GM19099 (cell line): Measurements from ENCODE around the gene G2E3.
A peak's percentile ranks its signal among the peaks of the same experiment; 100 is the strongest.

ENCODE experiments used
- POLR2A ChIP-seq: IDR thresholded peaks from 3 replicates; pipeline ENCODE4 v1.6.1; 2011; ENCODE audit warnings: low read depth; ENCODE audit not compliant: insufficient read length; ENCODE audit errors: extremely low read depth

The G2E3 gene

DNA sequence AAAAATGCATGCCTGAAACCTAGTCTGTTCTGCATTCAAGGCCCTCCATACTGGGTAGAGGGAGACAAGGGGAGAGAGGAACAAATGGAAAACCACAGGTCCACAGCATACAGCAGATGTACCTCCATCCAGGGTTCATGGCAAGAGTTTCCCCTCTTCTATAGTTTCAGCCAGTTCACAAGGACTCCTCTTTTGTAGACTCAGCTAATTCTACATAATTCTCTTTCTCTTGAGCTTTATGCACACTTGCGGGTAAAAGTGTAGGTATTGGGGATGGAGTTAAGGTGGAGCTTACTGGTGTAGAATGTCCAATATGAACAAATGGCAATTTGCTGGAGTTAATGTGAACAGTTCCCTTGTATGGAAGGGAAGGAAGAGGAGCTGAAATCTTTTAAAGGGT is 23.4 kb downstream of the G2E3 start:
- TF ChIP-seq POLR2A, result no peak

- TF ChIP-seq POLR2A, result no peak
Observed at GRCh38 chr14:30584058-30584630, 25.2 kb downstream of the G2E3 start.

GRCh38 chr14:30585204-30585603 is 26.2 kb downstream of the G2E3 start:
- no peak for TF ChIP-seq POLR2A

DNA sequence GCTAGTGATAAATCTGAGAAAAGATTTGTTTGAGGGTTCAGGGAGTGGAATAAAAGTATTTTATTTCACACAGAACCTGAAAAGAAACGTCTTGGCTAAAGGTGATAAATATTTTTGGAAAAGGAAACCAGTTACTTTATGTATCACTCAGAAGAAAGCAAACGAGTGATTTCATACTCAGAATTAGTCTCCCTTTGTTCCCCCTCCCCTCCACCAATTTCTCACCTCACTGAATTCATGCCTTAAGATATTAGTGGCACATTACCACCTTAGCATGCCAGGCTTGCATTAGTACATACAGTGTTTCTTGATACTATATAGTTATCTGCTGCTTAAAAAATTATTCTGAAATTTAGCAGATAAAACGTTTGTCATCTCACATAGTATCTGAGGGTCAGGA is 28.2 kb downstream of the G2E3 start:
- no peak for TF ChIP-seq POLR2A

DNA sequence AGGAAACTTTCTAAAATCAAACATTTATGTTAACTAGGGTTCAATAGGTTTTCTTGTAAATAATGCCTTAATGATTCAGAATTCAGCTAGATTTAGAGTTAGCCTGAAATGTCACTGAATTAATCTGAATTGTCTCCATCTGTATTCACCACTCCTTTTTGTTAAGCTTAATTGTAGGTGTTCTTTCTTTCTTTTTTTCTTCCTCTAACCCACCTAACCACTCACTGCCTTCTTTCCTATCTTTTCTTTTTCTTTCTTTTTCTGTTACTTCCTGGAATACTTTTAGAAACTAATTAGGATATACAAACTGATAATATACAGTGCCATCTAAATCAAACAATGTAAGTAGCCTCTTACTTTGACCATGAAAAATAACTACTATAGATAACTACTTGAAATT is 29.9 kb downstream of the G2E3 start:
- TF ChIP-seq POLR2A, result no peak

GRCh38 chr14:30596935-30597334 is 38.0 kb downstream of the G2E3 start:
- TF ChIP-seq POLR2A, result no peak

DNA sequence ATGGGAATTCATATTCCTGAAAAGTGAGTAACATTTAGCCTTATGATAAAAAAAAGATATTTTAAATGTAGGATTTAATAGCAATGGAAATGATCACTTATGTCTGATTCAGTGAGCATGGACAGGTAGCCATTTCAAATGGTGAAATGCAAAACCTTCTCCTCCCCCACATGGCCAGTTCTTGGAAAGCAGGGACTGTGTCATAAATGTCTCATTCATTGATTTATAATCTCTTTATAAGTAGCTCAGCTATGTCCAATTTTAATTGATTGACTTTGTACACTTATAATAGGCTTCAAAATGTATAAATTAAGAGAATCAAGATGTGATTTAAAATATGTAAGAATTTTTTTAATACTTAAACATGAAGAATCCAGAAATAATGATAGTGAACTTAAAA is 38.5 kb downstream of the G2E3 start:
- no peak for TF ChIP-seq POLR2A

DNA sequence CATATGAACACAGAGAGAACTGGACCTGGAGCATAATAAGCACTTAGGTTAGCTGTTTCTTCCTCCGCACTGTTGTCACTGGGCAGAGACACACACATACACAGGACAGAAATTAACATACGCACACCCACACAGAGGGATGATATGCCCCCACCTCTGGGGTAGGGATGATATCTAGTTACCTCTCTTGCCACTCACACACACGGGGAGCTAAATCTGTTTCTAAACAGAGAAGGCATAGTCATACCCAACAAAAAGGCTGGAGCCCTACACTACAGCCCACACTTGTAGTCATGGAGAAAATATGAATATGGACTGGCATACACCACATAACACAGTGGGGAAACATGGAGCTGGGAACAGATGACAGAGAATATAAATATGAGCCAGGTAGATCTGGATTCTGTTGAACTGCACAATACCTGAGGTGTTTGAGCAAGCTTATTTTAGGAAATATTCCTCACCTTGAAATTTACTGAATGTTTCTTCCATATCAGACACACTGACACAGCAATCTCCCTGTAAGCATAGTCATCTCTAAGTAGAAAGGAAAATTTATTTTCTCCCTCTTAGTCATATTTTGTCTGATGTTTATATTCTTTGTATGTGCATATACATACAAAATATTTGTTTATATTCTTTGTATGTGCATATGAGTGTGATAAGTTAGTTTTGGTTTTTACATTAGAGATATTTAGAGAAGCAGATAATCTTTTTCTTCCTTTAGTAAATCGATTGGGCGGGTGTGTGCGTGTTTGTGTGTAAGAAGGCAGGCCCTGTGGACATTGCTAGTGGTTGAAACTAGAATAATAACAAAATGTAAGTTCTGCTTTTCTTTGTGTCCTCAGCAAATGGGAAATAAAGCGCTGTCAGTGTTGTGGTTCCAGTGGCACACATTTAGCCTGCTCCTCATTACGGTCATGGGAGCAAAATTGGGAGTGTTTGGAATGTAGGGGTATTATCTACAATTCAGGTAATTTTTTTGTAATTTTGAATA is 42.3 kb downstream of the G2E3 start:
- no peak for TF ChIP-seq POLR2A

DNA sequence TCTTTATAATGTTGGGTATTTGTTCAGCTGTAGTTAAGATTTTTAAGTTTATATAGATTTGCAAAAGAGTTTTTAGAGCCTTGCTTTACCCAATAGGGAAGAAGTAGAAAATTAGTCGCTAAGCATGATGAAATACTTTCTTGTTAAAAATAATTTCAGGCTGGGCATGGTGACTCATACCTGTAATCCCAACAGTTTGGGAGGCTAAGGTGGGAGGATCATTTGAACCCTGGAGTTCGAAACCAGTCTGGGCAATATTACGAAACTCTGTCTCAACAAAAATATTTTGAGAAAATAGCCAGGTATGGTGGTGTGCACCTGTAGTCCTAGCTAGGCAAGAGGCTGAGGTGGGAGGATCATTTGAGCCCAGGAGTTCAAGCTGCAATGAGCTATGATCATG is 44.4 kb downstream of the G2E3 start:
- no peak for TF ChIP-seq POLR2A

DNA sequence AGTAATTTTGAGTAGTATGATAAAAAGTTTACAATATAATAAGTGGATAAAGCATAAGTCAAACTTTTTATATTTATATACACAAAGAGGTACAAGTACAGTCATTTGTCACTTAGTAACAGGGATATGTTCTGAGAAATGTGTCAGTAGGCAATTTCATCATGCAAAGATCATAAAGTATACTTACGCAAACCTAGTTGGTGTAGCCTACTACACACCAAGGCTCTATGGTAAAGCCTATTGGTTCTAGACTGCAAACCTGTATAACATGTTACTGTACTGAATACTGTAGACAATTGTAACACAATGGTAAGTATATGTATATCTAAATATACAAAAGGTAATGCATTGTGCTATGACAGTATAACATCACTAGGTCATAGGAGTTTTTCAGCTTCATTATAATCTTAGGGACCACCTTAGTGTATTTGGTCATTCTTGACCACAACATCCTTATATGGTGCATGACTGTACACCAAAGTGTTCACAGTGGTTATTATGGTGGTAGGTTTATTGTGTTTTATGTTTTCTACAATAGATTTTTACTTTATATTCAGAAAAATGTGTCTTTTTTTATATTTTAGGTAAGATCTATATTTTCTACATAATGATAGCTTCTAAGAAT is 48.3 kb downstream of the G2E3 start:
- no peak for TF ChIP-seq POLR2A

DNA sequence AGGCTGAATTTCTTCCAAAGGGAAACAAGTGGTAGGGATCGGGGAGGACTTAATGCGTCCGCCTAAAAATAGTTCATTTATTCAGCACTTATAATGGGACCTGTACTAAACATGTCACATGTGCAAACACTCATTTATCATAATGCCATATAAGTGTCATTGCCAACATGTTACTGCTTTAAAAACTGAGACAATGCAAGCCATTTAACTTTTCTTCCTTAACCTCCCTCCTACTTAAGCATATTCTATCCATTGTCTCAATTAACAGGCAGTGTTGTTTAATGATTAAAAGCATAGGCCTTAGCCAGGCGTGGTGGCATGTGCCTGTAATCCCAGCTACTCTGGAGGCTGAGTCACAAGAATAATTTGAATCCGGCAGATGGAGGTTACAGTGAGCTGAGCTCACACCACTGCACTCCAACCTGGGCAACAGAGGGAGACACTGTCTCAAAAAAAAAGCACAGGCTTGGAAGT is 49.6 kb downstream of the G2E3 start:
- TF ChIP-seq POLR2A, result no peak

DNA sequence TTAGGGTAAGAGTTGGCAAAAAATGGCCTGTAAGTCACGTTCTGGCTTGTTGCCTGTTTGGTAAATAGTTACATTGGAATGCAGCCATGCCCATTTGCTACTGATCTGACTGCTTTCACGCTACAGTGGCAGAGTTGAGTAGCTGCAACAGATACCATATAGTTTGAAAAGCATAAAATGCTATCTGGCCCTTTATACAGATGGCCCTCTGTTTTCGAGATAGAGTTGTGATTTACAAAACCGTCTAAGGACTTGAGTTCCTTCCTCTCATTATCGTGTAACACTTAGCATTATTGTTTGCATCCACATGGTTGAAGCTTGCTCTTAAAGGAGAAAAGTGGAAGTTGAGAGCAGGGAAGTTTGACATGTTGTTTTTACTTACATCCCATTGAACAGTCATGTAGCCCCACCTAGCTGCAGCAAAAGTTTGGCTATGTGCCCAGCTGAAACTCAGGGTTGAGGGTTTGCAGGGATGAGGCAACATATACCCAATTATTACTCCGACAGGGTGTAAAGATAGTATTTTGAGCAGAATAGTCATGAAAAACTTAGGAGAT is 51.9 kb downstream of the G2E3 start:
- no peak for TF ChIP-seq POLR2A

DNA sequence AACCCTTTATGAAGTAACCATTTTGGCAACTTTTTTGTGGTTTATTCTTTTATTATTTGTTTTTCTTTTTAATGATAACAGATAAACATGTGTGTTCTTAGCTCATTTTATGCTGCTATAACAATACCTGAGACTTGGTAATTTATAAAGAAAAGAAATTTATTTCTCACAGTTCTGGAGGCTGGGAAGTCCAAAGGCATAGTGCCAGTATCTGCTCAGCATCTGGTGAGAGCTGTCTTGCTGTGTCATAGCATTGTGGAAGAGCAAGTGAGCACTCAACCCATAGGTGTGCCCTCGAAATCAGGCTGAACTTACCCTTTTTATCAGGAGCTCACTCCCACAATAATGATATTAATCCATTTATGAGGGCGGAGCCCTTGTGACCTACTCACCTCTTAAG is 55.2 kb downstream of the G2E3 start:
- no peak for TF ChIP-seq POLR2A

DNA sequence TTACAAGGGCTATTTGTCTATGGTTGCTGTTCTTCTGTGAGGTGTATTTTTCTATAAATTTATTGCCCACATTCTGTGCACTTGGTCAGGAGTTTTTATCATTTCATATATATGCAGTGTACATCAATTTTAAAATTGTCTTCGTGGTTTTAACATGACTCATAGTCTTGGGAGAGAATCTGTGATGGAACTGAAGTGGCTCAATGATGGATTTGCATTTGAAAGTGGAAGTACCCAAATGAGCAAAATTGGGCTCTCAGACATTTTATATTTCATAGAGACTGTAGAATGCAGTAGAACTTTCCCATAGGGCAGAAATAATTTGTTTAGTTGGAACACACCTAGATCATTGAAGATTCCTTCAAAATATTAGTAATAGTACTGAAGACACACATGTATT is 61.2 kb downstream of the G2E3 start:
- no peak for TF ChIP-seq POLR2A

- peak; percentile 15 for TF ChIP-seq POLR2A
Observed at GRCh38 chr14:30621354-30621939, 62.5 kb downstream of the G2E3 start.
